Measurements from ENCODE around the gene MYOCOS.
"Not testable (repeated sequence)": the region's sequence is repeated elsewhere in the genome, so short reads cannot be mapped to it uniquely, and the experiment has no call there.

MYOCOS gene

DNA sequence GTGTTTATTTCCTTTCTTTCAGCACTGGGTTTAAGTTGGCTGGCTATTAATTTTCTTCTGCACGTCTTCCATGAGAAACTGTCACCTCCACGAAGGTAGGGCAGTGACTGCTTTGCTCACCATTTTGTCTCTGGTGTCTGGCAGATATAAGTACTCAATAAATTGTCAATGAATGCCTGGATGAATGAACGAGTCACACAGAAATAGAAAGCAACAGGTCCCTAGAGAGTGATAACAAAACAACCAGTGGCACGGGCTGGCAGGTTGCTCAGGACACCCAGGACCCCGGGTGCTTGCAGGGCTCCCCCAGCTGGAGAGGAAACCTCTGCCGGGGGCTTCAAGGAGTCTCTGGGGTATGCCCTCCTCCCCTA is 33.7 kb downstream of the MYOCOS start:
- H3K4me3 Mint-ChIP-seq: no peak overlapping the region
- peaks cover 14% of the 10 kb centered on the region for H3K27me3 Mint-ChIP-seq (ENCODE audit: low read depth, poor library complexity)
- no peak for DNase-seq
- H3K27ac Mint-ChIP-seq: no peak overlapping the region
- H3K36me3 Mint-ChIP-seq (ENCODE audit: low read depth): no peaks in the 10 kb centered on the region
- TF ChIP-seq, protein P1, sequence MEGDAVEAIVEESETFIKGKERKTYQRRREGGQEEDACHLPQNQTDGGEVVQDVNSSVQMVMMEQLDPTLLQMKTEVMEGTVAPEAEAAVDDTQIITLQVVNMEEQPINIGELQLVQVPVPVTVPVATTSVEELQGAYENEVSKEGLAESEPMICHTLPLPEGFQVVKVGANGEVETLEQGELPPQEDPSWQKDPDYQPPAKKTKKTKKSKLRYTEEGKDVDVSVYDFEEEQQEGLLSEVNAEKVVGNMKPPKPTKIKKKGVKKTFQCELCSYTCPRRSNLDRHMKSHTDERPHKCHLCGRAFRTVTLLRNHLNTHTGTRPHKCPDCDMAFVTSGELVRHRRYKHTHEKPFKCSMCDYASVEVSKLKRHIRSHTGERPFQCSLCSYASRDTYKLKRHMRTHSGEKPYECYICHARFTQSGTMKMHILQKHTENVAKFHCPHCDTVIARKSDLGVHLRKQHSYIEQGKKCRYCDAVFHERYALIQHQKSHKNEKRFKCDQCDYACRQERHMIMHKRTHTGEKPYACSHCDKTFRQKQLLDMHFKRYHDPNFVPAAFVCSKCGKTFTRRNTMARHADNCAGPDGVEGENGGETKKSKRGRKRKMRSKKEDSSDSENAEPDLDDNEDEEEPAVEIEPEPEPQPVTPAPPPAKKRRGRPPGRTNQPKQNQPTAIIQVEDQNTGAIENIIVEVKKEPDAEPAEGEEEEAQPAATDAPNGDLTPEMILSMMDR (IDR thresholded peaks at IDR 0.05): no peak
- peaks cover 24% of the 10 kb centered on the region for H3K4me1 Mint-ChIP-seq
- no peaks in the 10 kb centered on the region for H3K9me3 Mint-ChIP-seq

DNA sequence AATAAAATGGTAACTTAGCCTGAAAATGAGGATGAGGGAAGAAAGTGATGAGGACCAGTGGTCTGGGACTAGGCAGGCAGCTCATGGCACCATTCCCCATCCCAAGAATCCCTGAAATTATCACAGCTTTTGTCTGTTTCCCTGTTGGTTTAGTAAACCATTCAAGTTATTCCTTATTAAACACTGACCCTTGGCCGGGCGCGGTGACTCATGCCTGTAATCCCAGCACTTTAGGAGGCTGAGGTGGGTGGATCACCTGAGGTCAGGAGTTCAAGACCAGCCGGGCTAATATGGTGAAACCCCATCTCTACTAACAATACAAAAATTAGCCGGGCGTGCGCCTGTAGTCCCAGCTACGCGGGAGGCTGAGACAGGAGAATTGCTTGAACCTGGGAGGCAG is 34.2 kb downstream of the MYOCOS start:
- not testable (repeated sequence) for H3K36me3 Mint-ChIP-seq (ENCODE audit: low read depth); DNase-seq; H3K9me3 Mint-ChIP-seq; H3K4me3 Mint-ChIP-seq; H3K27ac Mint-ChIP-seq
- Mint-ChIP-seq H3K27me3 (ENCODE audit: low read depth, poor library complexity) (peaks cover 12% of the 10 kb centered on the region), H3K4me1 (peaks cover 25% of the 10 kb centered on the region)

DNA sequence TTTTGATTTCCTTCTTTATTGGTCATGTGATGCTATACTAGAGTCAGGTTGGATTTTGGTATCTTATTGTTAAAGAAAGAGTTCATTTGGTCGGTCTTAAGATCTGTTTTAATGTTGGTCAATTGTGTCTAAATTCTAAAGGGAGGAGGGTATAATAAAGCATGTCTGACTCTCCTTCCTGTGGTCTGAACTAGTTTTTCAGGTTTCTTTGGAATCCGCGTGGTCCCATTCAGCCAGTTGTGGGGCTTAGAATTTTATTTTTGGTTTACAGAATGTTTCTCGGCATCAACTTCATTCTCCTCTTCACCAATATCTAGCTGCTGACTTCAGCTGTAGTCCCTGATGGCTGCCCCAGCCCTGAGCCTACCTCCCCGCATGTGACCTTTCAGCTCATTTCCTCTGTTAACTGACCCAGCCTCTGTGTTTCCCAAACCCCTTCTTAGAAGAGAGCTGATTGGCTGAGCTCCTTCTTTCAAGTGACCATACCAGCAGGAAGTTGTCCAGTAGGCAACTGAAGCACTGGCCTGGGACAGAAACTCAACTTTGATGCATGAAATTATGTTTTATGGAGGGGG is 39.1 kb downstream of the MYOCOS start:
- Mint-ChIP-seq H3K9me3 (no peaks in the 10 kb centered on the region), H3K36me3 (ENCODE audit: low read depth) (no peaks in the 10 kb centered on the region), H3K4me1 (peaks cover 4% of the 10 kb centered on the region), H3K27ac (peak overlapping the region; percentile 56), H3K4me3 (no peak overlapping the region), H3K27me3 (ENCODE audit: low read depth, poor library complexity) (peaks cover 3% of the 10 kb centered on the region)
- TF ChIP-seq, protein P1 (IDR thresholded peaks at IDR 0.05): no peak
- no peak for DNase-seq

DNA sequence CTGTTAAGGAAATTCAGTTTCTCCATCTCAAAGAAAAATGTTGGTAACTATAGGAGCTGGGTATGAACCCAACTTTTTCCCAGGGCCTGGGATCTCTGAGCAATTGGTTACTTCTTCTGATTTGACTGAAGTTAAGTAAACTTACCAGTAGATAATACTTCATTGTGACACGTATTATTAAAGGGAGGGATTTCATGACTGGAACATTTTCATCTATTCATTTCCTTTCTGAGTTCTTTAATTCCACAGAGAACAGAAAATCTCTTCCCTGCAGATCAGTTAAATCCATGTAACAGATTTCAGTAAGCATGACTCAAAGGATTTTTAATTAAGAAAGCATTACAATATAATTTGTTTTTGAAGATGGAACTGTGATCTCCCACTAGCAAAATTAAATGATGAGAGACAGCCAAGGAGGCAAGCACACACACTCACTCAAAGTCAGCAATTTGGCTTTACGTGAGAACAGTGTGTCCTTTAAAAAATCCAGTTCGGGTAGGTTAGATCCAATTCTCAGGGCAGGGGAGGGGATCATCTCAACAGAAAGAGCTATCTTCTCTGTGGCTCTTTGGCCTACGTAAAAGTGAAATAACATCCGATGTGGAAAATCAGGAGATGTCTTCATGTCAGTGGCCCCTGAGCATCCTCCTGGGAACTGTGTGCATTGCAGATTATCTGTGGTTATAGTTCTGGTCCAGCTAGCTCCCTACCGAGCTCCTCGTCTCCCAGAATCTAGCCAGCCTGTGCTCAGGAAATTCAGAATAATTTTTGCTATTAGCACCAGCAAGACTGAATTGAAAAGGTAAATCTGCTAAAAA is 41.2 kb downstream of the MYOCOS start:
- TF ChIP-seq, protein P1 (IDR thresholded peaks at IDR 0.05): no peak
- Mint-ChIP-seq H3K27me3 (ENCODE audit: low read depth, poor library complexity) (peaks cover 3% of the 10 kb centered on the region), H3K4me3 (no peak overlapping the region), H3K9me3 (no peaks in the 10 kb centered on the region), H3K27ac (no peak overlapping the region), H3K4me1 (peaks cover 4% of the 10 kb centered on the region), H3K36me3 (ENCODE audit: low read depth) (no peaks in the 10 kb centered on the region)
- no peak for DNase-seq

DNA sequence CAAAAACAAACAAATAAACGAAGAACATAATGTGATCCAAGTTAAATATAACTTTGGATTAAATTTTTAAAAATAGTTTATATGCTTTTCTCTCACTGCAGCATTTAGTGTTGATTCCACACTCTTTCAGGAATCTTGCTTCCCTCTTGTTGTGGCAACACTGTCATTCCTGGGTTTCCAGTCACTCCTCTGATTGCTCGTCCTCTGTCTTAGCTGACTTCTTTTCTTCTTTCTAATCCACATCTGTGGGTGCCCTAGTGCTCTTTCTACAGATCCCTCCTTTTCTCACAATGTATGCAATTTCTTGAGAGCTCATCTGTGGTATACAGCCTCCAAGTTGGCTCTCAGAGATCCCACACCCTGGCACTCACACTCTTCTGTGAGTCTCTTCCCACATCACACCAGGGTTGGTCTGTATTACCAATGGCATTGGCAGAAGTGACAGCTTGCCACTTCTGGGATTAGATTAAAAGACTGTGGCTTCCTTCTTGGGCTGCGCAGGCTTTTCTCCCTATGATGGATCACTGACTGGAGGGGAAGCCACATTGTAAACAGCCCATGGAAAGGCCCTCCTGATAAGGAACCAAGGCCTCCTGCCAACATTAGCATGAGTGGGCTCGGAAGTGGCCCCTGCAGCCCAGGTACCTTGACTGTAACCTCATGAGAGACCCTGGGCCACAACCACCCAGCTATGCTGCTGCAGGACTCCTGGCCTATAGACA is 42.0 kb downstream of the MYOCOS start:
- Mint-ChIP-seq H3K4me1 (peaks cover 4% of the 10 kb centered on the region), H3K9me3 (no peaks in the 10 kb centered on the region), H3K27ac (peak overlapping the region; percentile 73), H3K27me3 (ENCODE audit: low read depth, poor library complexity) (peaks cover 3% of the 10 kb centered on the region), H3K4me3 (no peak overlapping the region), H3K36me3 (ENCODE audit: low read depth) (no peaks in the 10 kb centered on the region)
- no peak for DNase-seq
- TF ChIP-seq, protein P1 (IDR thresholded peaks at IDR 0.05): no peak

DNA sequence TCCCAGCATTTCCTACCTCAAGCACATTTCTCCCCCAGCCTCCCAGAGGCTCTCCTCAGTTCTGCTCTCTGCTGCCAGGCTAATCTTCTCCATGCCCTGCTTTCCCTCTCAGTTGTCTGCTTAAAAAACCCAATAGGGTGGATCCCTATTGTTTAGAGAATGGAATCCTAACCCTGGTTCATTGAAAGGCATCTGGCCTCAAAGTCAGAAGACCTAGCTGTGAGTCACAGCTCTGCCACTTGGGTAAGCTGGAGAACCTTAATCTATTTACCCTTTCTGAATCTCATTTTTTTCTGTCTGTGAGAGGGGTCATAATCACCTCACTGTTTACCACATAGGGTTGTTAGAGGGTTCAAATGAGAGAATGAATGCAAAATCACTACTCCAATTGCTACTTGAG is 42.9 kb downstream of the MYOCOS start:
- peak overlapping the region; percentile 57 for H3K27ac Mint-ChIP-seq
- no peak overlapping the region for H3K4me3 Mint-ChIP-seq
- H3K9me3 Mint-ChIP-seq: no peaks in the 10 kb centered on the region
- peaks cover 4% of the 10 kb centered on the region for H3K4me1 Mint-ChIP-seq
- H3K27me3 Mint-ChIP-seq (ENCODE audit: low read depth, poor library complexity): peaks cover 2% of the 10 kb centered on the region
- no peak for DNase-seq
- H3K36me3 Mint-ChIP-seq (ENCODE audit: low read depth): no peaks in the 10 kb centered on the region
- TF ChIP-seq, protein P1 (IDR thresholded peaks at IDR 0.05): no peak

All from nephron progenitor cell (in vitro differentiated cells).